WI38 (cell line): Measurements from ENCODE around the gene POLA1.

ENCODE experiments used
- H3K4me3 ChIP-seq: 2 replicates; pipeline ENCODE4 v1.5.1; 2011; ENCODE audit warnings: low read depth, mild to moderate bottlenecking, control low read depth, low read length
- TF ChIP-seq, protein P1 (sequence below): IDR thresholded peaks from 2 replicates; pipeline ENCODE4 v1.5.1; 2012; ENCODE audit warnings: low read depth, mild to moderate bottlenecking, control low read depth, low read length

The POLA1 gene

DNA sequence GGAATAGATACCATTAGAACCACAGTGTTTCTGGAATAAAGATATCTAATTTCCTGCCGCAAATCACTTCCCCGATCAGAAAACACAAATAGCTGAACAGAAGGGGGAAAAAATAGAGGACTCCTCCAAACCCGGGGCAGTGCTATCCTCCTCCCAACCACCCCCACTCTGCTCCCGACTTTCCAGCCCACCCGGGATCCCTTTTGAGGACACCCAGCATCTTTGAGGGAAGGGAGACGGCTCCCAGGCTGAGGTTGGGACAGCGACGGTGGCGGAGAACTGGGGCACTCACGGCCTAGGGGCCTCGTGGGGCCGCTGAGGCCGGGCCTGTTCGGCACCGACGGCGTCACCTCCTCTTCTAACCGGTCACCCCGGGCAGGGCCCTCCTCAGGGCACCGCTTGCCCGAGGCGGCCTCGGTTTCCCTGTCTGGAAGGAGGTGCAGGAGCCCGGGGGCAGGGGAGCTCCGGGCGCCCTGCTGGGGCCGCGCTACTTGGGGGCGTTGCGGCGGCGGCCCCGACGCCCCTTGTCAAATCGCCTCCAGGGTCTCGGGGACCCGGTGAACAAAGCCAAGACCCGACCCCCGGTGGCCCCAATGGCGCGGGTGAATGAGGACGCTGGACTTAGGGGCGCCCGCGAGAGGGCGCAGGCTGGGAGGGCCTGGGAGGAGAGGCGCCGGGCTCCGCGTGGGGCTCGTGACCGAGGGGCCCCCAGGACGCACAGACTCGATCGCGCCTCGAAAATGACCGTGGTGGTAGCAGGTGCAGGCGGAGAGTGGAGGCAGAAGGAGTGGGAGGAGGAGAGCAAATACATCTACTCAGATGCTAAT lies 329.0 kb downstream of the POLA1 start:
- TF ChIP-seq, protein P1, sequence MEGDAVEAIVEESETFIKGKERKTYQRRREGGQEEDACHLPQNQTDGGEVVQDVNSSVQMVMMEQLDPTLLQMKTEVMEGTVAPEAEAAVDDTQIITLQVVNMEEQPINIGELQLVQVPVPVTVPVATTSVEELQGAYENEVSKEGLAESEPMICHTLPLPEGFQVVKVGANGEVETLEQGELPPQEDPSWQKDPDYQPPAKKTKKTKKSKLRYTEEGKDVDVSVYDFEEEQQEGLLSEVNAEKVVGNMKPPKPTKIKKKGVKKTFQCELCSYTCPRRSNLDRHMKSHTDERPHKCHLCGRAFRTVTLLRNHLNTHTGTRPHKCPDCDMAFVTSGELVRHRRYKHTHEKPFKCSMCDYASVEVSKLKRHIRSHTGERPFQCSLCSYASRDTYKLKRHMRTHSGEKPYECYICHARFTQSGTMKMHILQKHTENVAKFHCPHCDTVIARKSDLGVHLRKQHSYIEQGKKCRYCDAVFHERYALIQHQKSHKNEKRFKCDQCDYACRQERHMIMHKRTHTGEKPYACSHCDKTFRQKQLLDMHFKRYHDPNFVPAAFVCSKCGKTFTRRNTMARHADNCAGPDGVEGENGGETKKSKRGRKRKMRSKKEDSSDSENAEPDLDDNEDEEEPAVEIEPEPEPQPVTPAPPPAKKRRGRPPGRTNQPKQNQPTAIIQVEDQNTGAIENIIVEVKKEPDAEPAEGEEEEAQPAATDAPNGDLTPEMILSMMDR: no peak
- H3K4me3 ChIP-seq: no peak overlapping the region

DNA sequence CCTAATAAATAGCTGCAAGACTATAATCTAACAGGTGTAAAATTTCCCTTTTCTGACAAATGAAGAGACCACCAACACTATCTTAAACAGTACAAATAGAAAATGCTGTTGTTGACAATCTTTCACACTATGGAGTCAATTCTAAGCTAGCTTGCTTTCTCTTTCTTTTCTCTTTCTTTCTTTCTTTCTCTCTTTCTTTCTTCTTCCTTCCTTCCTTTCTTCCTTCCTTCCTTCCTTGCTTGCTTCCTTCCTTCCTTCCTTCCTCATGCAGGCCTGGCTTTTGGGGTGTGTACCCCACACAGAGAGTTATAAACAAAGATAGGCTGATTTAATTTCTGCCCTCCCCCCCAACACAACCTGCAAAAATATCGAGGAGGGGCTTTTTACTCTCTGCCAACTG lies 330.2 kb downstream of the POLA1 start:
- H3K4me3 ChIP-seq: no peak overlapping the region
- TF ChIP-seq, protein P1: no peak

GRCh38 chrX:25025615-25026014 lies 331.9 kb downstream of the POLA1 start:
- TF ChIP-seq, protein P1: no peak
- no peak overlapping the region for H3K4me3 ChIP-seq

- TF ChIP-seq, protein P1: no peak
- no peak overlapping the region for H3K4me3 ChIP-seq
These were observed 332.9 kb downstream of the POLA1 start for GRCh38 chrX:25026576-25026975.

DNA sequence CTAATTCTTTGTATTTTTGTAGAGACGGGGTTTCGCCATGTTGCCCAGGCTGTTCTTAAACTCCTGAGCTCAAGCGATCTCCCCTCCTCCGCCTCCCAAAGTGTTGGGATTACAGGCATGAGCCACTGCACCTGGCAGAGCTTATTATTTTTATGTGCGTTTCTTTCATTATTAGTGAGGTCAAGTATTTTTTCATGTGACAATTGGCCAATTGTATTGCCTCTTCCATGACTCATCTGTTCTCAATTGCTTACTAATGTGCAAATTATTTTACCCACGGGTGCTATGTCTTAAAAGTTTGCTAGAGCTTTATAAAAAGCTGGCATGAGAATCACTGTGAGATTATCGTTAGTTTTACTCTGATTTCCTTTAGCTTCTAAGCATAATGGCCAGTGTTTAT lies 335.0 kb downstream of the POLA1 start:
- no peak overlapping the region for H3K4me3 ChIP-seq
- TF ChIP-seq, protein P1: no peak

DNA sequence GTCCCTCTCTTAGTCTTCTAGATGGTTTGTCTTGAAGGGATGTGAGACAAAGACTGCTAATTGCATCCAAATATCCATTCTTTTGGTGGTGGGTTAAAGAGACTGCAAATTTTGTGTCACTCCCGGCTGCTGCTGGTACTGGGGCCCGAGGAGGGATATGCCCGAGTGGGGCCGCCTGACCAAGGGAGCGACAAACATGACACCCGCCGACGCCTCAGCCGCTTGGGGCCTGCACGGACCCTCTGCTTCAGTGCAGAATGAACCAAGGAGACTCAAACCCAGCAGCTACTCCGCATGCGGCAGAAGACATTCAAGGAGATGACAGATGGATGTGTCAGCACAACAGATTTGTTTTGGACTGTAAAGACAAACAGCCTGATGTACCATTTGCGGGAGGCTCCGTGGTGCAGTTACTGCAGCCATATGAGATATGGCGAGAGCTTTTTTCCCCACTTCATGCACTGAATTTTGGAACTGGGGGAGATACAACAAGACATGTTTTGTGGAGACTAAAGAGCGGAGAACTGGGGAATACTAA lies 335.6 kb downstream of the POLA1 start:
- no peak overlapping the region for H3K4me3 ChIP-seq
- TF ChIP-seq, protein P1: no peak

GRCh38 chrX:25034889-25035288 lies 341.2 kb downstream of the POLA1 start:
- TF ChIP-seq, protein P1: 0 out of 2 replicates have a peak, but pooled peaks have one; percentile 14
- no peak overlapping the region for H3K4me3 ChIP-seq
